RWPE2 (cell line): Measurements from ENCODE around the gene MPP3.

Experiments
- ATAC-seq: fragments of 200-7000 bp; cut with Tn5 transposase; 3 replicates; pipeline ENCODE4 v1.9.1; 2021; ENCODE audit warnings: low read depth
- DNase-seq: peaks from one replicate; pipeline ENCODE4 v3.0.0-alpha.2; 2020; ENCODE audit warnings: low spot score
- H3K27ac ChIP-seq: fragments of 450-650 bp; 2 replicates; pipeline ENCODE4 v1.5.1; 2017; ENCODE audit warnings: mild to moderate bottlenecking; ENCODE audit not compliant: poor library complexity, severe bottlenecking
- H3K27me3 ChIP-seq: fragments of 250-450 bp; sonication (Bioruptor Pico); 2 replicates; pipeline ENCODE4 v1.5.1; 2021; ENCODE audit warnings: mild to moderate bottlenecking, moderate library complexity; ENCODE audit not compliant: insufficient read depth, poor library complexity, severe bottlenecking
- H3K36me3 ChIP-seq: fragments of 250-450 bp; sonication (Bioruptor Pico); 2 replicates; pipeline ENCODE4 v1.5.1; 2020; ENCODE audit warnings: low read depth, mild to moderate bottlenecking, moderate library complexity
- H3K4me1 ChIP-seq: fragments of 250-450 bp; sonication (Bioruptor Pico); 2 replicates; pipeline ENCODE4 v1.5.1; 2021; ENCODE audit warnings: mild to moderate bottlenecking, moderate library complexity; ENCODE audit not compliant: insufficient read depth, poor library complexity, severe bottlenecking
- H3K4me3 ChIP-seq: fragments of 250-450 bp; sonication (Bioruptor Pico); 2 replicates; pipeline ENCODE4 v1.5.1; 2021; ENCODE audit warnings: mild to moderate bottlenecking, moderate library complexity; ENCODE audit not compliant: severe bottlenecking
- H3K9me3 ChIP-seq: fragments of 250-450 bp; sonication (Bioruptor Pico); 2 replicates; pipeline ENCODE4 v1.5.1; 2021; ENCODE audit warnings: mild to moderate bottlenecking, moderate library complexity; ENCODE audit not compliant: severe bottlenecking
- TF ChIP-seq, protein P1 (sequence below): fragments of 450-650 bp; IDR thresholded peaks from one replicate; pipeline ENCODE4 v1.5.1; 2017; ENCODE audit warnings: mild to moderate bottlenecking, moderate library complexity; ENCODE audit not compliant: poor library complexity, severe bottlenecking

MPP3 gene

GRCh38 chr17:43784628-43785101, 48.3 kb downstream of the MPP3 start:
- no peaks in the 10 kb centered on the region for H3K27me3 ChIP-seq
- ATAC-seq (no peak), DNase-seq (no peak)
- peaks cover 10% of the 10 kb centered on the region for H3K4me1 ChIP-seq
- TF ChIP-seq, protein P1, sequence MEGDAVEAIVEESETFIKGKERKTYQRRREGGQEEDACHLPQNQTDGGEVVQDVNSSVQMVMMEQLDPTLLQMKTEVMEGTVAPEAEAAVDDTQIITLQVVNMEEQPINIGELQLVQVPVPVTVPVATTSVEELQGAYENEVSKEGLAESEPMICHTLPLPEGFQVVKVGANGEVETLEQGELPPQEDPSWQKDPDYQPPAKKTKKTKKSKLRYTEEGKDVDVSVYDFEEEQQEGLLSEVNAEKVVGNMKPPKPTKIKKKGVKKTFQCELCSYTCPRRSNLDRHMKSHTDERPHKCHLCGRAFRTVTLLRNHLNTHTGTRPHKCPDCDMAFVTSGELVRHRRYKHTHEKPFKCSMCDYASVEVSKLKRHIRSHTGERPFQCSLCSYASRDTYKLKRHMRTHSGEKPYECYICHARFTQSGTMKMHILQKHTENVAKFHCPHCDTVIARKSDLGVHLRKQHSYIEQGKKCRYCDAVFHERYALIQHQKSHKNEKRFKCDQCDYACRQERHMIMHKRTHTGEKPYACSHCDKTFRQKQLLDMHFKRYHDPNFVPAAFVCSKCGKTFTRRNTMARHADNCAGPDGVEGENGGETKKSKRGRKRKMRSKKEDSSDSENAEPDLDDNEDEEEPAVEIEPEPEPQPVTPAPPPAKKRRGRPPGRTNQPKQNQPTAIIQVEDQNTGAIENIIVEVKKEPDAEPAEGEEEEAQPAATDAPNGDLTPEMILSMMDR, result no peak
- H3K9me3 ChIP-seq, result no peaks in the 10 kb centered on the region
- no peak overlapping the region for H3K27ac ChIP-seq
- no peaks in the 10 kb centered on the region for H3K36me3 ChIP-seq
- H3K4me3 ChIP-seq, result no peak overlapping the region

DNA sequence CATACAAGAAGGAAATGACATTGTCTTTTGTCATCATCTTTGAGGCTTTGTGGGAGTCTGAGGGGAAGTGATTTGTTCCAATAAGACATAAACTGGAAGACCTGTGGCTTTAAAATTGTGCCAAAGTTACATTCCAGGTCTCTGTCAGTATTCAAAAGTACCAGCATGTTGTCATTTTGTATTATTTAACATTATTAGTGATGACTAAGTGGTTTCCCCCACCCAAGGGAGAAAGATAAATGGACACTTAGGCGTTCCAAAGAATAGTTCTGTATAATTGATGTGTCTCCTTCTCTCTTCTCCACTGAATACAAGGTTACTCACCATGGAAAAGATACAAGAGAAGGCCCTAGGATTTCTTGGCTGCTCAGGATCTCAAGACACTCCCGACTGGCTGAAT, 48.9 kb downstream of the MPP3 start:
- no peak overlapping the region for H3K27ac ChIP-seq
- H3K4me3 ChIP-seq, result no peak overlapping the region
- no peaks in the 10 kb centered on the region for H3K27me3 ChIP-seq
- no peaks in the 10 kb centered on the region for H3K36me3 ChIP-seq
- TF ChIP-seq, protein P1, result no peak
- no peak for ATAC-seq
- no peak for DNase-seq
- H3K4me1 ChIP-seq, result peaks cover 10% of the 10 kb centered on the region
- no peaks in the 10 kb centered on the region for H3K9me3 ChIP-seq

DNA sequence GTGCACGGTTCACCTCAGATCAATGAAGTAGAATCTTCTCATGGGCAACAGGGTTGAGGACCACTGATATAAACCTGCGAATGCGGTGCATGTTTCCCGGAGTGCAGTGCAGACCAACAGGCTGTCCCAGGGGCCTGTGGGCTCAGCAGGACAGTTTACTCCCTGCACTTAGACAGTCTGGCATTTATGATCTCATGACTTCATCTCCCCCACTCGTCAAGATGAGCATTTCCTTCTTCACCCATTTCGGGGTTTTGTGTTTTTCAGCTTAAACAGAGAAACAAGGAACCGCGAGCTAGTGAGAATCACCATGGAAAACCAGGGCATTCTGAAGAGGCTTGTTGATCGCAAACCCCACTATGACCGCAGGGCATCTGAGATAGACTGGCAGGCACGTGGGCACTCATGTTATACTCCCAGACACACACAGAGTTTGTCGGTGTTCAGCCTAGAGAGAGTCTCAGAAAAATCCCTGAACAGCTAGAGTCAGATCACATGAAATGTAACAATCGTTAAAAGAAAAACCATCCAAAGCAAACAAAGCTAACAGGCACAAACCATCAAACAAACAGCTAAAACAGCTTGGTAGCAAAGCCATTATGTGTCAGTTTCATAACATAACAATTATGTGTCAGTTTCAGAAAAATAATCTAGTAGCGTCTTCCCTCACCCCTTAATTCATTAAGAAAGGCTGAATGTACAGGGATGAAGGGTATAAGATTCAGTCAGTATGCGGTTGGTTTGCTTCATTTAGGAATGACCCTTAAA, 49.8 kb downstream of the MPP3 start:
- TF ChIP-seq, protein P1, result no peak
- Histone ChIP-seq H3K4me3 (no peak overlapping the region), H3K36me3 (no peaks in the 10 kb centered on the region), H3K9me3 (no peaks in the 10 kb centered on the region), H3K27me3 (no peaks in the 10 kb centered on the region), H3K4me1 (peaks cover 10% of the 10 kb centered on the region), H3K27ac (no peak overlapping the region)
- ATAC-seq, result no peak
- DNase-seq, result no peak

- Histone ChIP-seq H3K4me1 (peaks cover 14% of the 10 kb centered on the region), H3K36me3 (peaks cover 27% of the 10 kb centered on the region), H3K4me3 (peak within 1 kb of the TSS; percentile 94), H3K9me3 (no peaks in the 10 kb centered on the region), H3K27me3 (no peaks in the 10 kb centered on the region), H3K27ac (no peak within 1 kb of the TSS)
- TF ChIP-seq, protein P1, result no peak
- DNase-seq (no peak), ATAC-seq (no peak)
Measured at GRCh38 chr17:43780135-43780534, 52.8 kb downstream of the MPP3 start, which contains the start of gene CFAP97D1. CFAP97D1 (plus strand) TSS chr17:43780435; CDS start chr17:43780463, 28 bp downstream.
